ENCODE results near the gene ANKRD12. TPM values are rescaled to one million over a fixed set of nuclear protein-coding genes. Genes with fewer than 3 reads are reported as not detected.

ANKRD12 gene
- total and polyA plus RNA-seq, 2 experiments from 2014 or later = 23.9 to 92.4 TPM

GRCh38 chr18:9211955-9212354 lies 75.4 kb downstream of the ANKRD12 start:
- peaks cover 6% of the 10 kb centered on the region for H3K4me1 Mint-ChIP-seq
- H3K4me3 Mint-ChIP-seq = no peak overlapping the region
- TF ChIP-seq EZH2phosphoT487 (IDR thresholded peaks at IDR 0.05; ENCODE audit: unreplicated experiment) = no peak
- TF ChIP-seq, protein P1, sequence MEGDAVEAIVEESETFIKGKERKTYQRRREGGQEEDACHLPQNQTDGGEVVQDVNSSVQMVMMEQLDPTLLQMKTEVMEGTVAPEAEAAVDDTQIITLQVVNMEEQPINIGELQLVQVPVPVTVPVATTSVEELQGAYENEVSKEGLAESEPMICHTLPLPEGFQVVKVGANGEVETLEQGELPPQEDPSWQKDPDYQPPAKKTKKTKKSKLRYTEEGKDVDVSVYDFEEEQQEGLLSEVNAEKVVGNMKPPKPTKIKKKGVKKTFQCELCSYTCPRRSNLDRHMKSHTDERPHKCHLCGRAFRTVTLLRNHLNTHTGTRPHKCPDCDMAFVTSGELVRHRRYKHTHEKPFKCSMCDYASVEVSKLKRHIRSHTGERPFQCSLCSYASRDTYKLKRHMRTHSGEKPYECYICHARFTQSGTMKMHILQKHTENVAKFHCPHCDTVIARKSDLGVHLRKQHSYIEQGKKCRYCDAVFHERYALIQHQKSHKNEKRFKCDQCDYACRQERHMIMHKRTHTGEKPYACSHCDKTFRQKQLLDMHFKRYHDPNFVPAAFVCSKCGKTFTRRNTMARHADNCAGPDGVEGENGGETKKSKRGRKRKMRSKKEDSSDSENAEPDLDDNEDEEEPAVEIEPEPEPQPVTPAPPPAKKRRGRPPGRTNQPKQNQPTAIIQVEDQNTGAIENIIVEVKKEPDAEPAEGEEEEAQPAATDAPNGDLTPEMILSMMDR (conservative IDR thresholded peaks at IDR 0.05; ENCODE audit: low read depth in 2 of 2) = no peak
- TF ChIP-seq, protein P2, sequence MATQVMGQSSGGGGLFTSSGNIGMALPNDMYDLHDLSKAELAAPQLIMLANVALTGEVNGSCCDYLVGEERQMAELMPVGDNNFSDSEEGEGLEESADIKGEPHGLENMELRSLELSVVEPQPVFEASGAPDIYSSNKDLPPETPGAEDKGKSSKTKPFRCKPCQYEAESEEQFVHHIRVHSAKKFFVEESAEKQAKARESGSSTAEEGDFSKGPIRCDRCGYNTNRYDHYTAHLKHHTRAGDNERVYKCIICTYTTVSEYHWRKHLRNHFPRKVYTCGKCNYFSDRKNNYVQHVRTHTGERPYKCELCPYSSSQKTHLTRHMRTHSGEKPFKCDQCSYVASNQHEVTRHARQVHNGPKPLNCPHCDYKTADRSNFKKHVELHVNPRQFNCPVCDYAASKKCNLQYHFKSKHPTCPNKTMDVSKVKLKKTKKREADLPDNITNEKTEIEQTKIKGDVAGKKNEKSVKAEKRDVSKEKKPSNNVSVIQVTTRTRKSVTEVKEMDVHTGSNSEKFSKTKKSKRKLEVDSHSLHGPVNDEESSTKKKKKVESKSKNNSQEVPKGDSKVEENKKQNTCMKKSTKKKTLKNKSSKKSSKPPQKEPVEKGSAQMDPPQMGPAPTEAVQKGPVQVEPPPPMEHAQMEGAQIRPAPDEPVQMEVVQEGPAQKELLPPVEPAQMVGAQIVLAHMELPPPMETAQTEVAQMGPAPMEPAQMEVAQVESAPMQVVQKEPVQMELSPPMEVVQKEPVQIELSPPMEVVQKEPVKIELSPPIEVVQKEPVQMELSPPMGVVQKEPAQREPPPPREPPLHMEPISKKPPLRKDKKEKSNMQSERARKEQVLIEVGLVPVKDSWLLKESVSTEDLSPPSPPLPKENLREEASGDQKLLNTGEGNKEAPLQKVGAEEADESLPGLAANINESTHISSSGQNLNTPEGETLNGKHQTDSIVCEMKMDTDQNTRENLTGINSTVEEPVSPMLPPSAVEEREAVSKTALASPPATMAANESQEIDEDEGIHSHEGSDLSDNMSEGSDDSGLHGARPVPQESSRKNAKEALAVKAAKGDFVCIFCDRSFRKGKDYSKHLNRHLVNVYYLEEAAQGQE (IDR thresholded peaks at IDR 0.05; ENCODE audit: unreplicated experiment) = no peak
- TF ChIP-seq JUNB (IDR thresholded peaks at IDR 0.05; ENCODE audit: unreplicated experiment) = no peak
- no peak for TF ChIP-seq ZNF114 (CRISPR knock-in tag; IDR thresholded peaks at IDR 0.05)
- no peak for TF ChIP-seq NANOG (IDR thresholded peaks at IDR 0.05; ENCODE audit: borderline replicate concordance)
- TF ChIP-seq EZH2 (IDR thresholded peaks at IDR 0.05; ENCODE audit: low read depth, unreplicated experiment) = no peak
- no peak for TF ChIP-seq ZNF331 (CRISPR knock-in tag; IDR thresholded peaks at IDR 0.05; ENCODE audit: low read depth)
- Histone ChIP-seq H3K9me2 (ENCODE audit: insufficient read depth) (no peaks in the 10 kb centered on the region), H4K20me1 (replicated peaks; ENCODE audit: insufficient read depth) (no peaks in the 10 kb centered on the region; the same call in 1 of the 2 replicates), H3K27me3 (ENCODE audit: insufficient read depth) (no peaks in the 10 kb centered on the region), H3F3A (replicated peaks; ENCODE audit: low read depth) (no peaks in the 10 kb centered on the region), H3K4me1 (ENCODE audit: insufficient read depth) (no peaks in the 10 kb centered on the region; the same call in 1 of the 2 replicates), H3K4me2 (no peak overlapping the region), H3K27ac (ENCODE audit: low read depth) (no peak overlapping the region), H2AFZ (no peak overlapping the region), H3K79me2 (replicated peaks; ENCODE audit: insufficient read depth) (no peaks in the 10 kb centered on the region), H3K36me3 (ENCODE audit: insufficient read depth) (no peaks in the 10 kb centered on the region; the same call in 1 of the 2 replicates), H3K4me3 (no peak overlapping the region)
- H3K27me3 Mint-ChIP-seq (ENCODE audit: insufficient read depth, low read depth, poor library complexity) = no peaks in the 10 kb centered on the region
- no peak overlapping the region for H3K27ac Mint-ChIP-seq
- no peak for ATAC-seq
- no peaks in the 10 kb centered on the region for H3K9me3 Mint-ChIP-seq
- H3K36me3 Mint-ChIP-seq (ENCODE audit: low read depth) = peaks cover 10% of the 10 kb centered on the region; the same call in 2 of the 3 replicates
- DNase-seq (ENCODE audit: low spot score) = no peak

DNA sequence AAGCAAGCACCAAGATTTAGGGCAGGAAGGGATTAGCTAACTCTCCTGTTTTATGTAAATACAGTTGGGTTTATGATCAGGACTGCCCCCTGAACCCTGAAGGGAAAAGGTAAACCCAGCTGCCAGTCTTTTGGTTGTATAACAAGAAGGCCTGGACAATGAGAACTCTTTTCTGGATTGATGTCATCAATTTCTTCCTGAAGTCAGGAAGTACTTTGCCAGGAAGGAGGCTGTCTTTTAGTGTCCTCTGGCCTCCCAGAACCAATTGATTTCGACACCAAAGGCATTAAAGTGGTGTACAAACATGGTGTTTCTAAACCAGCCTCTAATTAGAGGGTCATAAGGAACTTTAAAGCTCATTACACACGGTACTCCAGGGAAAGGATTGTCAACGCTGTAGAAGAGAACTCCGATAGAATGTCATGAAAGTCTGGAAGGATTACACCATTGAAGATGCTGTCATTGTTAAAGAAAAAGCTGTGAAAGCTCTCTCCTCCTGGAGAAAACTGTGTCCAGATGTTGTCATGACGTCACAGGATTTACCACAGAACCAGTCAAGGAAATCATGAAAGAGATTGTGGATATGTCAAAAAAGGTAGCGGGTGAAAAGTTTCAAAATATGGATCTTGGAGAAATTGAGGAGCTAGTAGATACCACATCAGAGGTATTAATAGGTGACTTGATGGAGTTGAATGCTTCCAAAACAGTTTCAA lies 78.8 kb downstream of the ANKRD12 start:
- no peak for TF ChIP-seq POLR2AphosphoS5 (IDR thresholded peaks at IDR 0.05; ENCODE audit: low read depth)
- TF ChIP-seq ZNF114 (CRISPR knock-in tag; IDR thresholded peaks at IDR 0.05) = no peak
- TF ChIP-seq NANOG (IDR thresholded peaks at IDR 0.05; ENCODE audit: borderline replicate concordance) = no peak
- no peak for TF ChIP-seq EZH2 (IDR thresholded peaks at IDR 0.05; ENCODE audit: low read depth, unreplicated experiment)
- no peak for TF ChIP-seq STAT1 (IDR thresholded peaks at IDR 0.05; ENCODE audit: unreplicated experiment)
- no peak for TF ChIP-seq EZH2phosphoT487 (IDR thresholded peaks at IDR 0.05; ENCODE audit: unreplicated experiment)
- H3K36me3 Mint-ChIP-seq (ENCODE audit: low read depth) = peaks cover 10% of the 10 kb centered on the region; the same call in 2 of the 3 replicates
- ATAC-seq (no peak), DNase-seq (ENCODE audit: low spot score) (no peak)
- H3K9me3 Mint-ChIP-seq = no peaks in the 10 kb centered on the region
- no peak overlapping the region for H3K27ac Mint-ChIP-seq
- no peaks in the 10 kb centered on the region for H3F3A ChIP-seq (replicated peaks; ENCODE audit: low read depth)
- H3K79me2 ChIP-seq (replicated peaks; ENCODE audit: insufficient read depth) = no peaks in the 10 kb centered on the region
- H3K36me3 ChIP-seq (ENCODE audit: insufficient read depth) = no peaks in the 10 kb centered on the region; the same call in 1 of the 2 replicates
- no peaks in the 10 kb centered on the region for H4K20me1 ChIP-seq (replicated peaks; ENCODE audit: insufficient read depth)
- no peak overlapping the region for H3K27ac ChIP-seq (ENCODE audit: low read depth)
- H3K27me3 ChIP-seq (ENCODE audit: insufficient read depth) = no peaks in the 10 kb centered on the region
- H3K4me3 ChIP-seq = no peak overlapping the region
- no peaks in the 10 kb centered on the region for H3K9me2 ChIP-seq (ENCODE audit: insufficient read depth)
- no peak overlapping the region for H3K4me2 ChIP-seq
- peaks cover 3% of the 10 kb centered on the region; the same call in 2 of the 3 replicates for H3K4me1 Mint-ChIP-seq
- H2AFZ ChIP-seq = no peak overlapping the region
- H3K4me3 Mint-ChIP-seq = no peak overlapping the region
- H3K4me1 ChIP-seq (ENCODE audit: insufficient read depth) = no peaks in the 10 kb centered on the region
- no peaks in the 10 kb centered on the region for H3K27me3 Mint-ChIP-seq (ENCODE audit: insufficient read depth, low read depth, poor library complexity)
